ENCODE data around the gene PLEKHH2.
"Not testable (repeated sequence)": the region's sequence is repeated elsewhere in the genome, so short reads cannot be mapped to it uniquely, and the experiment has no call there.

The PLEKHH2 gene

GRCh38 chr2:43643680-43644079 lies 6.6 kb downstream of the PLEKHH2 start:
- H3K27ac ChIP-seq = no peak overlapping the region
- TF ChIP-seq ZFX (IDR thresholded peaks at IDR 0.05; ENCODE audit: borderline replicate concordance) = no peak
- TF ChIP-seq CTCF (IDR thresholded peaks at IDR 0.05) = no peak

GRCh38 chr2:43648994-43649701 lies 12.1 kb downstream of the PLEKHH2 start:
- no peak for TF ChIP-seq ZFX (IDR thresholded peaks at IDR 0.05; ENCODE audit: borderline replicate concordance)
- no peak for TF ChIP-seq CTCF (IDR thresholded peaks at IDR 0.05)
- no peak overlapping the region for H3K27ac ChIP-seq

GRCh38 chr2:43653506-43653905 lies 16.4 kb downstream of the PLEKHH2 start:
- H3K27ac ChIP-seq = no peak overlapping the region
- TF ChIP-seq CTCF (IDR thresholded peaks at IDR 0.05) (no peak), ZFX (IDR thresholded peaks at IDR 0.05; ENCODE audit: borderline replicate concordance) (no peak)

- H3K27ac ChIP-seq = no peak overlapping the region
- TF ChIP-seq ZFX (IDR thresholded peaks at IDR 0.05; ENCODE audit: borderline replicate concordance) (no peak), CTCF (IDR thresholded peaks at IDR 0.05) (no peak)
These were observed 20.2 kb downstream of the PLEKHH2 start for GRCh38 chr2:43657241-43657640.

GRCh38 chr2:43675646-43676321 lies 38.7 kb downstream of the PLEKHH2 start:
- no peak overlapping the region for H3K27ac ChIP-seq
- TF ChIP-seq ZFX (IDR thresholded peaks at IDR 0.05; ENCODE audit: borderline replicate concordance) (no peak), CTCF (IDR thresholded peaks at IDR 0.05) (no peak)

GRCh38 chr2:43676322-43677050 lies 39.4 kb downstream of the PLEKHH2 start, which contains the start of gene C1GALT1C1L:
Gene C1GALT1C1L (minus strand): TSS chr2:43676429. CDS start chr2:43676322, 107 bp downstream.
- no peak within 1 kb of the TSS for H3K27ac ChIP-seq

GRCh38 chr2:43677783-43678182 lies 40.7 kb downstream of the PLEKHH2 start:
- not testable (repeated sequence) for H3K27ac ChIP-seq

More at GRCh38 chr2:43676322-43677050, 39.4 kb downstream of the PLEKHH2 start, which contains the start of gene C1GALT1C1L:
- no peak for TF ChIP-seq ZFX (IDR thresholded peaks at IDR 0.05; ENCODE audit: borderline replicate concordance)
- no peak for TF ChIP-seq CTCF (IDR thresholded peaks at IDR 0.05)
